Liver (tissue), 9 donors: ENCODE results near the gene RANGAP1. TPM values are rescaled to one million over a fixed set of nuclear protein-coding genes. Genes with fewer than 3 reads are reported as not detected.

Source experiments
- DNase-seq: peaks from one replicate; pipeline ENCODE4 v3.0.0-alpha.2; 2017; ENCODE audit warnings: low spot score
- H3K27ac ChIP-seq, 2 donors: one replicate each; pipeline ENCODE4 v1.7.0; 2013; ENCODE audit warnings: inconsistent platforms in 2 of 2, low read length in 2 of 2, control low read depth in 1 of 2, low read depth in 1 of 2, mild to moderate bottlenecking in 1 of 2
- H3K27me3 ChIP-seq, 4 donors: one replicate each; pipeline versions ENCODE4 v1.6.1 to v1.7.0; 2013; ENCODE audit warnings: low read length in 3 of 4, inconsistent platforms in 1 of 4, mild to moderate bottlenecking in 1 of 4, moderate library complexity in 1 of 4; ENCODE audit not compliant: control insufficient read depth in 4 of 4, insufficient read depth in 4 of 4
- H3K36me3 ChIP-seq, 4 donors: one replicate each; pipeline versions ENCODE4 v1.6.1 to v1.7.0; 2013; ENCODE audit warnings: low read length in 3 of 4, mild to moderate bottlenecking in 3 of 4, low read depth in 1 of 4, moderate library complexity in 1 of 4; ENCODE audit not compliant: control insufficient read depth in 4 of 4, insufficient read depth in 3 of 4
- H3K4me1 ChIP-seq, 4 donors: one replicate each; pipeline versions ENCODE4 v1.6.1 to v1.7.0; 2013; ENCODE audit warnings: low read length in 3 of 4, mild to moderate bottlenecking in 3 of 4, moderate library complexity in 1 of 4; ENCODE audit not compliant: control insufficient read depth in 4 of 4, insufficient read depth in 4 of 4
- H3K4me3 ChIP-seq, 3 donors: one replicate each; pipeline versions ENCODE4 v1.6.1 to v1.7.0; 2013; ENCODE audit warnings: low read length in 3 of 3, control low read depth in 1 of 3, low read depth in 1 of 3, mild to moderate bottlenecking in 1 of 3
- H3K9ac ChIP-seq, 2 donors: one replicate each; pipeline ENCODE4 v1.7.0; 2013; ENCODE audit warnings: low read length in 2 of 2, mild to moderate bottlenecking in 2 of 2, moderate library complexity in 2 of 2, control low read depth in 1 of 2, low read depth in 1 of 2
- H3K9me3 ChIP-seq, 4 donors: one replicate each; pipeline versions ENCODE4 v1.6.1 to v1.7.0; 2013; ENCODE audit warnings: low read length in 3 of 4; ENCODE audit not compliant: control insufficient read depth in 4 of 4
- EGR1 ChIP-seq, 2 donors: IDR thresholded peaks; 2 replicates each; pipeline ENCODE4 v1.6.1; 2016 to 2018; ENCODE audit warnings: antibody characterized with exemption in 2 of 2, low read depth in 2 of 2
- FOXA1 ChIP-seq: IDR thresholded peaks from 2 replicates; pipeline ENCODE4 v1.6.1; 2016; ENCODE audit warnings: antibody characterized with exemption
- FOXA2 ChIP-seq: IDR thresholded peaks from 2 replicates; pipeline ENCODE4 v1.6.1; 2016; ENCODE audit warnings: antibody characterized with exemption
- GABPA ChIP-seq, 2 donors: IDR thresholded peaks in 1 of 2; conservative IDR thresholded peaks in 1 of 2; 2 replicates each; pipeline ENCODE4 v1.6.1; 2016; ENCODE audit warnings: antibody characterized with exemption in 2 of 2, mild to moderate bottlenecking in 1 of 2, moderate library complexity in 1 of 2
- HNF4A ChIP-seq, 2 donors: conservative IDR thresholded peaks; 2 replicates each; pipeline ENCODE4 v1.6.1; 2016; ENCODE audit warnings: antibody characterized with exemption in 2 of 2, mild to moderate bottlenecking in 2 of 2
- HNF4G ChIP-seq: IDR thresholded peaks from 2 replicates; pipeline ENCODE4 v1.6.1; 2016; ENCODE audit warnings: antibody characterized with exemption
- JUND ChIP-seq, 2 donors: IDR thresholded peaks; 2 replicates each; pipeline ENCODE4 v1.6.1; 2016; ENCODE audit warnings: antibody characterized with exemption in 2 of 2
- MAX ChIP-seq: IDR thresholded peaks from 2 replicates; pipeline ENCODE4 v1.6.1; 2016; ENCODE audit warnings: antibody characterized with exemption
- NR2F2 ChIP-seq: IDR thresholded peaks from 2 replicates; pipeline ENCODE4 v1.6.1; 2016; ENCODE audit warnings: antibody characterized with exemption
- RAD21 ChIP-seq, 2 donors: IDR thresholded peaks; 2 replicates each; pipeline ENCODE4 v1.6.1; 2016; ENCODE audit warnings: antibody characterized with exemption in 2 of 2, mild to moderate bottlenecking in 2 of 2
- REST ChIP-seq: IDR thresholded peaks from 2 replicates; pipeline ENCODE4 v1.6.1; 2016; ENCODE audit warnings: antibody characterized with exemption, mild to moderate bottlenecking
- RXRA ChIP-seq, 2 donors: IDR thresholded peaks; 2 replicates each; pipeline ENCODE4 v1.6.1; 2017 to 2018; ENCODE audit warnings: antibody characterized with exemption in 2 of 2, mild to moderate bottlenecking in 1 of 2
- SP1 ChIP-seq: IDR thresholded peaks from 2 replicates; pipeline ENCODE4 v1.6.1; 2018; ENCODE audit warnings: antibody characterized with exemption, mild to moderate bottlenecking
- TAF1 ChIP-seq: conservative IDR thresholded peaks from 2 replicates; pipeline ENCODE4 v1.6.1; 2016; ENCODE audit warnings: antibody characterized with exemption, mild to moderate bottlenecking
- YY1 ChIP-seq: IDR thresholded peaks from 2 replicates; pipeline ENCODE4 v1.6.1; 2016; ENCODE audit warnings: antibody characterized with exemption, mild to moderate bottlenecking
- ZBTB33 ChIP-seq: IDR thresholded peaks from 2 replicates; pipeline ENCODE4 v1.6.1; 2016; ENCODE audit warnings: antibody characterized with exemption
- WGBS: extraction: QIAGEN DNeasy Blood & Tissue Kit; methylation state at CpG from one replicate; pipeline ENCODE4 v1.1.7; 2013; 5-methylcytosine and 5-hydroxymethylcytosine counted together
- polyA plus RNA-seq, 2 donors: library from polyadenylated mRNA; stranded (reverse) in 1 of 2; unstranded in 1 of 2; fragments of 200-250 nt in 1 of 2; fragments of >200 nt in 1 of 2; fragmentation: Nextera tagmentation in 1 of 2; extraction: Ambion mirVana in 1 of 2; gene quantifications; one replicate each; pipeline versions ENCODE4 v1.2.1 to v1.2.3, GENCODE V29; 2013 to 2015
- total RNA-seq, 2 donors: library from RNA; depleted of rRNA; stranded (reverse); fragments of >200 nt; gene quantifications; one replicate each; pipeline ENCODE4 v1.2.3, GENCODE V29; 2014
- TF ChIP-seq, protein P1 (sequence below): IDR thresholded peaks from 2 replicates; pipeline ENCODE4 v1.6.1; 2016; ENCODE audit warnings: antibody characterized with exemption
- TF ChIP-seq, protein P2 (sequence below): fragments of 150-350 bp; IDR thresholded peaks from 2 replicates; pipeline ENCODE4 v1.5.1; 2017; ENCODE audit warnings: improper control_type of control experiment, low read depth, low read length; ENCODE audit not compliant: missing input control
- donor health status: healthy.
- donor health status: healthy.
- donor health status: healthy.
- donor health status: healthy.
- donor health status: healthy.

Gene RANGAP1
- total and polyA plus RNA-seq, 4 donors: 12.0 to 40.3 (median 33.3) TPM

- H3K36me3 ChIP-seq: peaks cover 0 to 1% (median 0%) of the 10 kb centered on the region in 4 donors
- H3K27me3 ChIP-seq: no peaks in the 10 kb centered on the region
- no peak overlapping the region for H3K9ac ChIP-seq
- peaks cover 5 to 25% (median 18%) of the 10 kb centered on the region in 4 donors for H3K4me1 ChIP-seq
- no peak overlapping the region for H3K4me3 ChIP-seq
- H3K9me3 ChIP-seq: no peaks in the 10 kb centered on the region
- WGBS: 98% methylated on average over 1 of the region's 1 CpG
- peak overlapping the region; percentile 54 to 97 for H3K27ac ChIP-seq
- no peak for TF ChIP-seq HNF4G
- TF ChIP-seq YY1: no peak
- no peak for TF ChIP-seq TAF1
- TF ChIP-seq HNF4A (conservative IDR thresholded peaks at IDR 0.05): no peak
- TF ChIP-seq ZBTB33: no peak
- no peak for TF ChIP-seq GABPA (IDR thresholded peaks at IDR 0.05 in 1 of 2, conservative IDR thresholded peaks at IDR 0.05 in 1 of 2)
- no peak for TF ChIP-seq EGR1 (IDR thresholded peaks at IDR 0.05; ENCODE audit: low read depth in 2 of 2)
- no peak for TF ChIP-seq JUND (IDR thresholded peaks at IDR 0.05)
- TF ChIP-seq RXRA (IDR thresholded peaks at IDR 0.05): no peak
- no peak for DNase-seq
These were observed 3.7 kb upstream of the RANGAP1 start for GRCh38 chr22:41289671-41290070.

- H3K36me3 ChIP-seq: peaks cover 0 to 5% (median 3%) of the 10 kb centered on the region in 4 donors
- no peak for DNase-seq
- TF ChIP-seq FOXA1: no peak
- TF ChIP-seq EGR1 (IDR thresholded peaks at IDR 0.05; ENCODE audit: low read depth in 2 of 2): peak in 1 of 2 donors; percentile 19
- TF ChIP-seq RXRA (IDR thresholded peaks at IDR 0.05): peak; percentile 73 to 76
- peak; percentile 85 for TF ChIP-seq REST
- TF ChIP-seq SP1: peak; percentile 76
- TF ChIP-seq GABPA (IDR thresholded peaks at IDR 0.05 in 1 of 2, conservative IDR thresholded peaks at IDR 0.05 in 1 of 2): peak; percentile 52 to 82
- TF ChIP-seq MAX: peak; percentile 34
- TF ChIP-seq, protein P1, sequence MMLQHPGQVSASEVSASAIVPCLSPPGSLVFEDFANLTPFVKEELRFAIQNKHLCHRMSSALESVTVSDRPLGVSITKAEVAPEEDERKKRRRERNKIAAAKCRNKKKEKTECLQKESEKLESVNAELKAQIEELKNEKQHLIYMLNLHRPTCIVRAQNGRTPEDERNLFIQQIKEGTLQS: peak; percentile 97
- TF ChIP-seq, protein P2, sequence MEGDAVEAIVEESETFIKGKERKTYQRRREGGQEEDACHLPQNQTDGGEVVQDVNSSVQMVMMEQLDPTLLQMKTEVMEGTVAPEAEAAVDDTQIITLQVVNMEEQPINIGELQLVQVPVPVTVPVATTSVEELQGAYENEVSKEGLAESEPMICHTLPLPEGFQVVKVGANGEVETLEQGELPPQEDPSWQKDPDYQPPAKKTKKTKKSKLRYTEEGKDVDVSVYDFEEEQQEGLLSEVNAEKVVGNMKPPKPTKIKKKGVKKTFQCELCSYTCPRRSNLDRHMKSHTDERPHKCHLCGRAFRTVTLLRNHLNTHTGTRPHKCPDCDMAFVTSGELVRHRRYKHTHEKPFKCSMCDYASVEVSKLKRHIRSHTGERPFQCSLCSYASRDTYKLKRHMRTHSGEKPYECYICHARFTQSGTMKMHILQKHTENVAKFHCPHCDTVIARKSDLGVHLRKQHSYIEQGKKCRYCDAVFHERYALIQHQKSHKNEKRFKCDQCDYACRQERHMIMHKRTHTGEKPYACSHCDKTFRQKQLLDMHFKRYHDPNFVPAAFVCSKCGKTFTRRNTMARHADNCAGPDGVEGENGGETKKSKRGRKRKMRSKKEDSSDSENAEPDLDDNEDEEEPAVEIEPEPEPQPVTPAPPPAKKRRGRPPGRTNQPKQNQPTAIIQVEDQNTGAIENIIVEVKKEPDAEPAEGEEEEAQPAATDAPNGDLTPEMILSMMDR: no peak
- peak; percentile 44 to 52 for TF ChIP-seq HNF4A (conservative IDR thresholded peaks at IDR 0.05)
- no peak for TF ChIP-seq ZBTB33
- TF ChIP-seq NR2F2: no peak
- TF ChIP-seq YY1: peak; percentile 51
- no peak for TF ChIP-seq HNF4G
- peak; percentile 76 for TF ChIP-seq FOXA2
- TF ChIP-seq TAF1: peak; percentile 77
- peak; percentile 40 to 47 for TF ChIP-seq RAD21 (IDR thresholded peaks at IDR 0.05)
- peak; percentile 99 to 100 for TF ChIP-seq JUND (IDR thresholded peaks at IDR 0.05)
- no peaks in the 10 kb centered on the region for H3K9me3 ChIP-seq
- no peak overlapping the region for H3K4me3 ChIP-seq
- peaks cover 5 to 27% (median 19%) of the 10 kb centered on the region in 4 donors for H3K4me1 ChIP-seq
- peak overlapping the region; percentile 13 to 86 for H3K9ac ChIP-seq
- WGBS: 39% methylated on average over 9 of the region's 9 CpGs
- H3K27me3 ChIP-seq: no peaks in the 10 kb centered on the region
- H3K27ac ChIP-seq: peak overlapping the region; percentile 78 to 97
These were observed 2.4 kb upstream of the RANGAP1 start for GRCh38 chr22:41288245-41288946.
